Measurements from ENCODE around the gene PTPRN2. TPM values are rescaled to one million over a fixed set of nuclear protein-coding genes. Genes with fewer than 3 reads are reported as not detected.

Gene PTPRN2
- total and polyA plus RNA-seq, 9 of the 15 experiments (the other 6 are each of a cell fraction or from before 2014, with no cell fraction given) = not detected

- Histone ChIP-seq H3K4me1 (replicated peaks in 1 of 2; ENCODE audit: control insufficient read depth in 2 of 2, insufficient read depth in 2 of 2, low read length in 2 of 2) (peaks cover 0 to 4% of the 10 kb centered on the region in 2 experiments; a peak in 1 of 5 replicates), H4K20me1 (replicated peaks; ENCODE audit: control insufficient read depth, insufficient read depth, low read length) (peaks cover 15% of the 10 kb centered on the region), H3K9me1 (ENCODE audit: control insufficient read depth, insufficient read depth, low read length) (no peaks in the 10 kb centered on the region), H3K9me3 (replicated peaks; ENCODE audit: control insufficient read depth, insufficient read depth, low read depth, low read length) (no peaks in the 10 kb centered on the region), H3K9ac (ENCODE audit: insufficient read depth in 1 of 2, low read depth in 2 of 2, low read length in 2 of 2) (no peak overlapping the region), H3K79me2 (ENCODE audit: control insufficient read depth, insufficient read depth, low read length) (no peaks in the 10 kb centered on the region), H3K27ac (ENCODE audit: extremely low read depth, low read depth, low read length) (no peak overlapping the region), H3K36me3 (ENCODE audit: control insufficient read depth, insufficient read depth, low read length) (no peaks in the 10 kb centered on the region), H2AFZ (ENCODE audit: low read depth, low read length) (no peak overlapping the region), H3K4me2 (ENCODE audit: insufficient read depth, low read length) (no peak overlapping the region), H3K27me3 (ENCODE audit: control insufficient read depth in 2 of 2, insufficient read depth in 2 of 2, low read length in 2 of 2) (peaks cover 37 to 56% of the 10 kb centered on the region in 2 experiments), H3K4me3 (no peak overlapping the region)
- no peak for ATAC-seq
- DNase-seq (ENCODE audit: extremely low read depth in 1 of 4, low spot score in 3 of 4) = no peak
- intact Hi-C loops (cut with micrococcal nuclease) (no loop called here), in situ Hi-C loops (cut with MboI) (no loop called here)
- 7% methylated on average over 6 of the region's 6 CpGs for WGBS (ENCODE audit: insufficient coverage, low coverage, missing lambda C conversion rate)
- POLR2A ChIA-PET = interaction anchor here (1.1 kb wide), 1 partner anchor 11 kb away, joined by 3 read pairs; no protein-coding TSS in a partner anchor
- CTCF ChIA-PET (ENCODE audit: low intra/inter-chr PET ratio) = no interaction called here
- no peak for FAIRE-seq
- BruUV-seq (replicated peaks) = no TSS peak
- TF ChIP-seq CREB1 (IDR thresholded peaks at IDR 0.05) = no peak
- no peak for TF ChIP-seq CREB1 (CRISPR knock-in tag; IDR thresholded peaks at IDR 0.05)
- TF ChIP-seq HDAC6 (IDR thresholded peaks at IDR 0.05; ENCODE audit: low read depth, low read length) = no peak
- TF ChIP-seq BRF1 (IDR thresholded peaks at IDR 0.05; ENCODE audit: borderline replicate concordance, extremely low read depth, insufficient read length) = no peak
- no peak for TF ChIP-seq ZNF584 (CRISPR knock-in tag; IDR thresholded peaks at IDR 0.05; ENCODE audit: low read depth)
- no peak for TF ChIP-seq NELFE (IDR thresholded peaks at IDR 0.05; ENCODE audit: insufficient read depth, insufficient read length)
- no peak for TF ChIP-seq ARID3B (CRISPR knock-in tag; IDR thresholded peaks at IDR 0.05; ENCODE audit: borderline replicate concordance)
- no peak for TF ChIP-seq ZBTB1 (CRISPR knock-in tag; IDR thresholded peaks at IDR 0.05; ENCODE audit: borderline replicate concordance, low read depth)
- peak; percentile 91 for TF ChIP-seq RBM25 (IDR thresholded peaks at IDR 0.05; ENCODE audit: low read depth, low read length, severe bottlenecking)
- no peak for TF ChIP-seq PPARD (CRISPR knock-in tag; IDR thresholded peaks at IDR 0.05)
- TF ChIP-seq ZNF146 (CRISPR knock-in tag; IDR thresholded peaks at IDR 0.05; ENCODE audit: unreplicated experiment) = peak; percentile 100
- TF ChIP-seq ZSCAN29 (IDR thresholded peaks at IDR 0.05) = no peak
- TF ChIP-seq ZNF165 (CRISPR knock-in tag; IDR thresholded peaks at IDR 0.05; ENCODE audit: borderline replicate concordance) = no peak
- no peak for TF ChIP-seq ETV5 (CRISPR knock-in tag; IDR thresholded peaks at IDR 0.05; ENCODE audit: low read depth)
- no peak for TF ChIP-seq SFPQ (IDR thresholded peaks at IDR 0.05; ENCODE audit: low read depth, low read length)
- TF ChIP-seq HDAC8 (tag; IDR thresholded peaks at IDR 0.05) = no peak
- TF ChIP-seq KDM1A (IDR thresholded peaks at IDR 0.05) = peak in 1 of 2 experiments; percentile 69; a peak in 2 of 4 replicates
- no peak for TF ChIP-seq ERF (CRISPR knock-in tag; IDR thresholded peaks at IDR 0.05)
- TF ChIP-seq FOXP1 (CRISPR knock-in tag; IDR thresholded peaks at IDR 0.05) = no peak
- no peak for TF ChIP-seq TAF15 (IDR thresholded peaks at IDR 0.05; ENCODE audit: low read depth, low read length)
- TF ChIP-seq MCM3 (IDR thresholded peaks at IDR 0.05) = no peak
Observed at GRCh38 chr7:157995815-157996214, 591.8 kb downstream of the PTPRN2 start.
